Natural killer cell treated with Interleukin-12 subunit alpha and Interleukin-12 subunit beta and Interleukin-15 and Interleukin-18, amount 100 ng/mL, for 72 hours (primary cell): ENCODE measurements around the gene DUSP16. TPM values are rescaled to one million over a fixed set of nuclear protein-coding genes. Genes with fewer than 3 reads are reported as not detected.

Experiments
- ATAC-seq, 2 donors: fragments of 150-1000 bp; cut with Tn5 transposase in 1 of 2; sonication (Bioruptor Pico), chemical (Tn5 transposase) in 1 of 2; 2 replicates each; pipeline ENCODE4 v1.10.0; 2021
- DNase-seq: peaks from one replicate; pipeline ENCODE4 v3.0.0; 2022; ENCODE audit warnings: low spot score
- H3K27ac Mint-ChIP-seq, 2 donors: 1 replicate in 1 of 2; 2 replicates in 1 of 2; pipeline ENCODE4 v1.8.0; 2022; ENCODE audit warnings: mixed read lengths in 2 of 2, mild to moderate bottlenecking in 1 of 2, moderate library complexity in 1 of 2
- H3K27me3 Mint-ChIP-seq, 2 donors: 1 replicate in 1 of 2; 2 replicates in 1 of 2; pipeline ENCODE4 v1.8.0; 2022; ENCODE audit warnings: mixed read lengths in 2 of 2
- H3K36me3 Mint-ChIP-seq: one replicate; pipeline ENCODE4 v1.8.0; 2022; ENCODE audit warnings: mixed read lengths
- H3K4me1 Mint-ChIP-seq, 2 donors: 1 replicate in 1 of 2; 2 replicates in 1 of 2; pipeline ENCODE4 v1.8.0; 2022; ENCODE audit warnings: low read depth in 2 of 2, mixed read lengths in 2 of 2, mild to moderate bottlenecking in 1 of 2
- H3K4me3 Mint-ChIP-seq: one replicate; pipeline ENCODE4 v1.8.0; 2022; ENCODE audit warnings: mixed read lengths
- H3K9me3 Mint-ChIP-seq: 2 replicates; pipeline ENCODE4 v1.8.0; 2022; ENCODE audit warnings: mixed read lengths
- total RNA-seq, 2 donors: library from RNA; stranded (reverse); gene quantifications; one replicate each; pipeline ENCODE4 v1.2.3, GENCODE V29; 2022

The DUSP16 gene
- total RNA-seq, 2 donors from 2014 or later: 21.8 to 22.8 TPM

DNA sequence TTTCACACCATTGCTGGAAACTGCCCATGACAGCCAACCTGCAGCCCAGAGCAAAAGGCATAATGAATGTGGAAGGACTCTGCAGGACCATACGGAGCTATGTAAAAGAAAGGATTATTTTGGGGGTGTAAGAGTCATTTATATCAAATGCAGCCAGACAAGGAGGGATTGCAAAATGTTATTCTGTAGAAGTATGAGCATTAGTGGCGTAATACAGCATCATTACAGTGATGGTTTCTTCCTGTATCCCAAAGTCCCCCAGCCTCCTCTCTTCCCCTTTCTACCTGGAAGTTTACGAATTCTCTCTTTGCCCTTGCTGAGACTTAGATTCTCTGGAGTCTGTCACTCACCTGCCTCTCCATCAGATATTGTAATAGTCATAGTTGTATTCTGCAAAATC is 115.9 kb downstream of the DUSP16 start:
- no peaks in the 10 kb centered on the region for H3K27me3 Mint-ChIP-seq
- no peaks in the 10 kb centered on the region for H3K36me3 Mint-ChIP-seq
- no peak overlapping the region for H3K4me3 Mint-ChIP-seq
- no peak for ATAC-seq
- H3K27ac Mint-ChIP-seq: peak overlapping the region in 1 of 2 donors; percentile 14
- no peak for DNase-seq
- peaks cover 42 to 51% of the 10 kb centered on the region in 2 donors for H3K4me1 Mint-ChIP-seq
- no peaks in the 10 kb centered on the region for H3K9me3 Mint-ChIP-seq

GRCh38 chr12:12445882-12446181 is 116.8 kb downstream of the DUSP16 start:
- Mint-ChIP-seq H3K27ac (no peak overlapping the region), H3K9me3 (no peaks in the 10 kb centered on the region), H3K36me3 (no peaks in the 10 kb centered on the region), H3K27me3 (no peaks in the 10 kb centered on the region), H3K4me3 (no peak overlapping the region), H3K4me1 (peaks cover 51 to 61% of the 10 kb centered on the region in 2 donors)
- no peak for DNase-seq
- ATAC-seq: no peak

DNA sequence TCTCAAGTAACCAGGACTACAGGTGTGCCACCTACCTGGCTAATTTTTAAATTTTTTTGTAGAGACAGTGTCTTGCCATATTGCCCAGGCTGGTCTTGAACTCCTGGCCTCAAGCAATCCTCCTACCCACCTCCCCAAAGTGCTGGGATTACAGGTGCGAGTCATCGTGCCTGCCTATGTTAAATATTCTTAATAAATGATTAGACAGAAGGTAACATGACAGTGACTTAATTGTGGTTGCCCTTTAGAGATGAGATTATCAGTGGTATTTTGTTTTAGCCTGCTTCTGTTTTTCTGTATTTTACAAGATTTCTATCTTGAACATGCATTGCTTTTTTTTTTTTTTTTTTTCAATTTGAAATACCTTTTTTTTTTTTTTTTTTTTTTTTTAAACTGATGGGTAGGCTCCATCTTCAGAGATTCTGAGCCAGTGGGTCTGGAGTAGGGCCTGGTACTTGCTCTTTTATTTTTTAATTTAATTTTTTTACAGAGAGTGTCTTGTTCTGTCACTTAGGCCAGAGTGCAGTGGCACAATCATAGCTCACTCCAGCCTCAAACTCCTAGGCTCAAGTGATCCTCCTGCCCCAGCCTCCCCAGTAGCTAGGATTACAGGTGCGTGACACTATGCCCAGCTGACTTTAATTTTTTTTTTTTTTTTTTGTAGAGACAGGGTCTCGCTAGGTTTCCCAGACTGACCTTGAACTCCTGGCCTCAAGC is 117.3 kb downstream of the DUSP16 start:
- H3K27me3 Mint-ChIP-seq: no peaks in the 10 kb centered on the region
- no peak for ATAC-seq
- peaks cover 56 to 66% of the 10 kb centered on the region in 2 donors for H3K4me1 Mint-ChIP-seq
- no peak overlapping the region for H3K27ac Mint-ChIP-seq
- H3K4me3 Mint-ChIP-seq: no peak overlapping the region
- H3K9me3 Mint-ChIP-seq: no peaks in the 10 kb centered on the region
- no peak for DNase-seq
- no peaks in the 10 kb centered on the region for H3K36me3 Mint-ChIP-seq

- Mint-ChIP-seq H3K4me1 (peaks cover 52 to 66% of the 10 kb centered on the region in 2 donors), H3K36me3 (peaks cover 4% of the 10 kb centered on the region), H3K4me3 (peak overlapping the region; percentile 82), H3K9me3 (no peaks in the 10 kb centered on the region), H3K27ac (peak overlapping the region; percentile 89 to 97), H3K27me3 (no peaks in the 10 kb centered on the region)
- DNase-seq (no peak), ATAC-seq (no peak)
Measured at GRCh38 chr12:12443431-12443878, 119.2 kb downstream of the DUSP16 start.

DNA sequence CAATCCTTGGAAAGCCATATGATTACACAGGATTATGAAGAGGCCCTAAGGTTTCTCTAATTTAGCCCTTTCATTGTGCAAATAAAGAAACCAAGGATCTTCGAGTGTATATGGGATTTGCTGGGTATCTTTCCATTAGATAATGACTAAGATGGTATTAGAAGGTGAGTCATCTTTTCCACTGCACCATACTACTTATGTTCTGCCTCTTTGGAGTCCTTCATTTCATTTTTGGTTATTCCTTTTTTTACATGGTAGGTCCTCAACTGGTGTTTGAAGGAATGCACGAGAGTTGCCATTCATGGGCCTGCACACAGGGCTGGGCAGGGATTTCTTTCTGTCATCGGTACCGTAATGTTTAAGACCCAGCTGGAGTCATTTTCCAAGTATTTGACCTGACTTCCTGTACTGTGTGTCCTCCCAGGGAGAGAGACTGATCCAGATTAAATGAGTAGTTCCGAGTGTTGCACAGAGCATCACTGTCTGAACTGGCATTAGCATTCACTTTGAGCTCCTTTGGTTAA is 120.1 kb downstream of the DUSP16 start:
- peak overlapping the region; percentile 82 for H3K4me3 Mint-ChIP-seq
- peak overlapping the region; percentile 89 to 97 for H3K27ac Mint-ChIP-seq
- ATAC-seq (no peak), DNase-seq (no peak)
- H3K36me3 Mint-ChIP-seq: peaks cover 4% of the 10 kb centered on the region
- no peaks in the 10 kb centered on the region for H3K27me3 Mint-ChIP-seq
- H3K4me1 Mint-ChIP-seq: peaks cover 52 to 66% of the 10 kb centered on the region in 2 donors
- no peaks in the 10 kb centered on the region for H3K9me3 Mint-ChIP-seq

- Mint-ChIP-seq H3K9me3 (no peaks in the 10 kb centered on the region), H3K4me3 (peak overlapping the region; percentile 82), H3K36me3 (peaks cover 10% of the 10 kb centered on the region), H3K27ac (peak overlapping the region; percentile 89 to 97), H3K27me3 (no peaks in the 10 kb centered on the region), H3K4me1 (peaks cover 48 to 65% of the 10 kb centered on the region in 2 donors)
- ATAC-seq (peak; percentile 77 to 84), DNase-seq (no peak)
Measured at GRCh38 chr12:12441843-12442461, 120.7 kb downstream of the DUSP16 start.

DNA sequence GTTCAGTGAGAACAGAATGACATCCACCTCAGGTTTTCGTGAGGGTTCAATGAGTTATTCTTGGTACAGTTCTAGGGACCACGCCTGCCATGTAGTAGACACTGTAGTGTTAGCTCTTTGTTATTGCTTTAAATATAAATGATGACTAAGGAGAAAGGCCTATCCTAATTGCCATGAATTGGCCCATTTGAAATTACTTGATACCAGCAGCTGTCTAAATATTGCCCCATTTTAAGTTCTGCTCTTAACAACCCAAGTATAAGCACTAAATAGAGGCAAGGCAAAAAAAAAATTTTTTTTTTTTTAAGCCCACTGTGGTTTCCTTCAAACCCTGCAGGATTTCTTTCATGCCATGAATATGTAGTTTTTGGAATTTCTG is 121.2 kb downstream of the DUSP16 start:
- DNase-seq (no peak), ATAC-seq (no peak)
- H3K36me3 Mint-ChIP-seq: peaks cover 11% of the 10 kb centered on the region
- peak overlapping the region; percentile 82 for H3K4me3 Mint-ChIP-seq
- no peaks in the 10 kb centered on the region for H3K9me3 Mint-ChIP-seq
- H3K4me1 Mint-ChIP-seq: peaks cover 45 to 63% of the 10 kb centered on the region in 2 donors
- H3K27me3 Mint-ChIP-seq: no peaks in the 10 kb centered on the region
- H3K27ac Mint-ChIP-seq: peak overlapping the region; percentile 89 to 97

GRCh38 chr12:12440784-12441428 is 121.8 kb downstream of the DUSP16 start:
- Mint-ChIP-seq H3K4me1 (peaks cover 43 to 61% of the 10 kb centered on the region in 2 donors), H3K4me3 (peak overlapping the region; percentile 82), H3K36me3 (peaks cover 16% of the 10 kb centered on the region), H3K9me3 (no peaks in the 10 kb centered on the region), H3K27me3 (no peaks in the 10 kb centered on the region), H3K27ac (peak overlapping the region; percentile 89 to 97)
- no peak for DNase-seq
- no peak for ATAC-seq

- H3K9me3 Mint-ChIP-seq: no peaks in the 10 kb centered on the region
- H3K4me3 Mint-ChIP-seq: peak overlapping the region; percentile 82
- H3K27me3 Mint-ChIP-seq: no peaks in the 10 kb centered on the region
- H3K4me1 Mint-ChIP-seq: peaks cover 42 to 59% of the 10 kb centered on the region in 2 donors
- H3K27ac Mint-ChIP-seq: peak overlapping the region; percentile 89 to 97
- H3K36me3 Mint-ChIP-seq: peaks cover 17% of the 10 kb centered on the region
- ATAC-seq (peak; percentile 89 to 93), DNase-seq (peak; percentile 71)
Measured at GRCh38 chr12:12439636-12440035, 123.0 kb downstream of the DUSP16 start.

DNA sequence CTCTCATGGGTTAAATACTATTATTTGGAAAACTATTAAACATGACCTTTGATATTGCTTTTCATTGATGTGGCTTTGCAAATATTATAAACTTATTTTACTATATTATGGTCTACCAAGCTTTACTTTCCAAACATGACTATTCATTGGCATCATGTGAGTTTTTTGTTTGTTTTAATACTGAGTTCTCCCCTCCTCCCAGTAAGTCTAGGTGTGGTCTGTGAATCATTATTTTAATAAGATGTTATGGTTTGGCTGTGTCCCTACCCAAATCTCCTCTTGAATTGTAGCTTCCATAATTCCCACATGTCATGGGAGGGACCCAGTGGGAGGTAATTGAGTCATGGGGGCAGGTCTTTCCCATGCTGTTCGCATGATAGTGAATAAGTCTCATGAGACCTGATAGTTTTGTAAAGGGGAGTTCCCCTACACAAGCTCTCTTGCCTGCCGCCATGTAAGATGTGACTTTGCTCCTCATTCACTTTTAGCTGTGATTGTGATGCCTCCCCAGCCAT is 125.8 kb downstream of the DUSP16 start:
- H3K9me3 Mint-ChIP-seq: no peaks in the 10 kb centered on the region
- ATAC-seq: no peak
- H3K27me3 Mint-ChIP-seq: no peaks in the 10 kb centered on the region
- DNase-seq: no peak
- H3K36me3 Mint-ChIP-seq: peaks cover 17% of the 10 kb centered on the region
- H3K4me1 Mint-ChIP-seq: peaks cover 30 to 49% of the 10 kb centered on the region in 2 donors
- no peak overlapping the region for H3K4me3 Mint-ChIP-seq
- H3K27ac Mint-ChIP-seq: peak overlapping the region in 1 of 2 donors; percentile 97

- H3K9me3 Mint-ChIP-seq: no peaks in the 10 kb centered on the region
- H3K27me3 Mint-ChIP-seq: no peaks in the 10 kb centered on the region
- no peak for DNase-seq
- H3K4me3 Mint-ChIP-seq: no peak overlapping the region
- ATAC-seq: no peak
- H3K36me3 Mint-ChIP-seq: peaks cover 13% of the 10 kb centered on the region
- peaks cover 20 to 44% of the 10 kb centered on the region in 2 donors for H3K4me1 Mint-ChIP-seq
- H3K27ac Mint-ChIP-seq: peak overlapping the region; percentile 69 to 74
Measured at GRCh38 chr12:12433203-12433731, 129.4 kb downstream of the DUSP16 start.

GRCh38 chr12:12432364-12432763 is 130.3 kb downstream of the DUSP16 start:
- no peaks in the 10 kb centered on the region for H3K9me3 Mint-ChIP-seq
- H3K27me3 Mint-ChIP-seq: no peaks in the 10 kb centered on the region
- peak overlapping the region; percentile 73 for H3K4me3 Mint-ChIP-seq
- H3K27ac Mint-ChIP-seq: peak overlapping the region; percentile 69 to 74
- ATAC-seq: no peak
- H3K36me3 Mint-ChIP-seq: peaks cover 11% of the 10 kb centered on the region
- peaks cover 22 to 51% of the 10 kb centered on the region in 2 donors for H3K4me1 Mint-ChIP-seq
- no peak for DNase-seq

DNA sequence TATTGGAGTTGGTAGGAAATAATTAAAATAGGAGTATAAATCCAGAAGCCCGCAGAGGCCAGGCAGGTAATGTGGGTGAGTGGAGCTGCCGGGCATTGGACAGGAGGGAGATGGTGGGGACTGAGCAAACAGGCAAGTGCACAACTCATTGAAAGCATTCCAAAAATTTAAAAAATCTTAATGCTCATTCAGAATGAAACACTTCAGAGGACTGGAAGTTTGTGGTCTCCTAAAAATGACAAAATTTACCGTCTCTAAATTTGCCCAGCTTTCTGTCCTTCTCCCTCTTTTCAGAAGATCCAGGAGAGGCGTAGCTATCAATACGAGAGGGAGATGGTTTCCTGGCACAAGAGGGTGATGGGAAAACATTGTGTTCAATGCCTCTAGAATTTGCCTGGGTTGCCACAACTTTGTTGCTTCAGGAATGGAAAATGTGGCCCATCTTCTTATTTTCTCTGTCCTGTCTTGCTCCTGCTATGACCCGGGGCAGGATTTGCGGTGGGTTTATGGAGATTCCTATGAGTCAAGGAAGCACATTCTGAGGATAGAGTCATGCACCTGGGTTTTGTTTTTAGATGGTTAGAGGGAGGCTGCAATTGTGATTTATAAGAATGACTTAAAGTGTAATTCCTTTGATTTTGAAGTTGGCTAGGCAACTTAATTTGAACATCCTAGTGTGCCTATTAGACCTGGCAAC is 133.6 kb downstream of the DUSP16 start:
- H3K27me3 Mint-ChIP-seq: no peaks in the 10 kb centered on the region
- H3K36me3 Mint-ChIP-seq: peaks cover 15% of the 10 kb centered on the region
- no peak overlapping the region for H3K4me3 Mint-ChIP-seq
- ATAC-seq (no peak), DNase-seq (no peak)
- peaks cover 1% of the 10 kb centered on the region for H3K9me3 Mint-ChIP-seq
- peaks cover 35 to 63% of the 10 kb centered on the region in 2 donors for H3K4me1 Mint-ChIP-seq
- H3K27ac Mint-ChIP-seq: peak overlapping the region; percentile 69 to 74
